CD1c-positive myeloid dendritic cell (primary cell): ENCODE measurements around the gene MPI.
"Not testable (repeated sequence)": the region's sequence is repeated elsewhere in the genome, so short reads cannot be mapped to it uniquely, and the experiment has no call there.

Source experiments
- DNase-seq: peaks from one replicate; pipeline ENCODE4 v3.0.0-alpha.2; 2016; ENCODE audit errors: extremely low spot score

The MPI gene

GRCh38 chr15:74933573-74933972 is 43.7 kb downstream of the MPI start:
- DNase-seq, result no peak

- not testable (repeated sequence) for DNase-seq
Measured at GRCh38 chr15:74935193-74935592, 45.4 kb downstream of the MPI start.

- DNase-seq, result no peak
Measured at GRCh38 chr15:74937272-74937589, 47.4 kb downstream of the MPI start.

- DNase-seq, result peak; percentile 99
Measured at GRCh38 chr15:74937590-74938371, 47.9 kb downstream of the MPI start, which contains the start of gene COX5A. COX5A (minus strand) TSS chr15:74938073; CDS start chr15:74938014, 59 bp downstream.

GRCh38 chr15:74950078-74950908 is 60.5 kb downstream of the MPI start:
- DNase-seq, result peak; percentile 86

GRCh38 chr15:74951006-74951405 is 61.2 kb downstream of the MPI start:
- DNase-seq, result no peak
